ENCODE data around the gene RSL1D1.

- no peak for TF ChIP-seq RAD21 (conservative IDR thresholded peaks at IDR 0.05)
- no peak for TF ChIP-seq POLR2AphosphoS5 (IDR thresholded peaks at IDR 0.05)
- no peak for TF ChIP-seq CTCF (IDR thresholded peaks at IDR 0.05; ENCODE audit: poor library complexity, severe bottlenecking)
- no peak for TF ChIP-seq SMC3 (conservative IDR thresholded peaks at IDR 0.05; ENCODE audit: poor library complexity)
- no peak for TF ChIP-seq EP300 (conservative IDR thresholded peaks at IDR 0.05; ENCODE audit: poor library complexity, severe bottlenecking)
Measured at GRCh38 chr16:11793840-11794239, 57.5 kb downstream of the RSL1D1 start.
